Measurements from ENCODE around the gene RAD21L1. TPM values are rescaled to one million over a fixed set of nuclear protein-coding genes. Genes with fewer than 3 reads are reported as not detected.

Gene RAD21L1
- polyA plus RNA-seq, 2 of the 4 experiments (the other 2 are of a cell fraction): not detected

DNA sequence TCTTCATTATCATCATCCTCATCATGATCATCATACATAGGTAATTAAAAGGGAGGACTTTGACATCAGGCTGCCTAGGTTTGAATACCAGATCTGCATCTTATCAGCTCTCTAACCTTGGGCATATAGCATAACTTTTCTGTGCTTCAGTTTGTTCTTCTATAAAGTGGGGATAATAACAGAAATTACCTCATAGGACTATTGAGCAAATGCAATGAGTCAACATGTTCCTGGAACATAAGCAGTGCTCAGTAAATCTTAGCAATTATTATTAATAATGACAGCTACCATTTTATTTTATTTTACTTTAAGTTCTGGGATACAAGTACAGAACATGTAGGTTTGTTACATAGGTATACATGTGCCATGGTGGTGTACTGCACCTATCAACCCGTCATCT, 15.3 kb upstream of the RAD21L1 start:
- ATAC-seq: no peak
- DNase-seq (ENCODE audit: low read depth in 1 of 2, low spot score in 1 of 2): no peak
- no peak overlapping the region for H3K27ac ChIP-seq
- FAIRE-seq: no peak
- no peak for TF ChIP-seq EP300 (IDR thresholded peaks at IDR 0.05)
- TF ChIP-seq CBX8 (IDR thresholded peaks at IDR 0.05): no peak
- no peak for TF ChIP-seq FOSL2 (IDR thresholded peaks at IDR 0.05)
- no peak for TF ChIP-seq FOSL2 (CRISPR knock-in tag; IDR thresholded peaks at IDR 0.05)
- no peak for TF ChIP-seq RAD21 (conservative IDR thresholded peaks at IDR 0.05 in 1 of 2, IDR thresholded peaks at IDR 0.05 in 1 of 2)
- TF ChIP-seq MAFK (IDR thresholded peaks at IDR 0.05; ENCODE audit: partially characterized antibody): no peak
- no peak for TF ChIP-seq CHD2 (IDR thresholded peaks at IDR 0.05; ENCODE audit: low read length, partially characterized antibody)
- TF ChIP-seq BHLHE40 (IDR thresholded peaks at IDR 0.05; ENCODE audit: low read depth, low read length): no peak
- TF ChIP-seq, protein P1, sequence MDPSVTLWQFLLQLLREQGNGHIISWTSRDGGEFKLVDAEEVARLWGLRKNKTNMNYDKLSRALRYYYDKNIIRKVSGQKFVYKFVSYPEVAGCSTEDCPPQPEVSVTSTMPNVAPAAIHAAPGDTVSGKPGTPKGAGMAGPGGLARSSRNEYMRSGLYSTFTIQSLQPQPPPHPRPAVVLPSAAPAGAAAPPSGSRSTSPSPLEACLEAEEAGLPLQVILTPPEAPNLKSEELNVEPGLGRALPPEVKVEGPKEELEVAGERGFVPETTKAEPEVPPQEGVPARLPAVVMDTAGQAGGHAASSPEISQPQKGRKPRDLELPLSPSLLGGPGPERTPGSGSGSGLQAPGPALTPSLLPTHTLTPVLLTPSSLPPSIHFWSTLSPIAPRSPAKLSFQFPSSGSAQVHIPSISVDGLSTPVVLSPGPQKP (IDR thresholded peaks at IDR 0.05; ENCODE audit: low read depth, low read length): no peak
- TF ChIP-seq MAZ (IDR thresholded peaks at IDR 0.05; ENCODE audit: borderline replicate concordance, low read depth, low read length): no peak
- TF ChIP-seq HOXA7 (CRISPR knock-in tag; IDR thresholded peaks at IDR 0.05): no peak
- TF ChIP-seq CEBPB (IDR thresholded peaks at IDR 0.05): no peak
- TF ChIP-seq RFX5 (IDR thresholded peaks at IDR 0.05): no peak
- ChIA-PET CTCF (interaction anchor here (0.7 to 10.0 kb wide), 19 partner anchors 9 to 393 kb away, joined by 3 to 81 read pairs (median 7); partner anchors contain the start of genes NSFL1C and RAD21L1), POLR2A (no interaction called here)
- no peak overlapping the region for H3K4me2 ChIP-seq
- no peaks in the 10 kb centered on the region for H3K4me1 ChIP-seq
- H3K9me3 ChIP-seq: no peaks in the 10 kb centered on the region
- WGBS (ENCODE audit: missing lambda C conversion rate): 33% methylated on average over 1 of the region's 1 CpG
- no peak overlapping the region for H3K4me3 ChIP-seq

DNA sequence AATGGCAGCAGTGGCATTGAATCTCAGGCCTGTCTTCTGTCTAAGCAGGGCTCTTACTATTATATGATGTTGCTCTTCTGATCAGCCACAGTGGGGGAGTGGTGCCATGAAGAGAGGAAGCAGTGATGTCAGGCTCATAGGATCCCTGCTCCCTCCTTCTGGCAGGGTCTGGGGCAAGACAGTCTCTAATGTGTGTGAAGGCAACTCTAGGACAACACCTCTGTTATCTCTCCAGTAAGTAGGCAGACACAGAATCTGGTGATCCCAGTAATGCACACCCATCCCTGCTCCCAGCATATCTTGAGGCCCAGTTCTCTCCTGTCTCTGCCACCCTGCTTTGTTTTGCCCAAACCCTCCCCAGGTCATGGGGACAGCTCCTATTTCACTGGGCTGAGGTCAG, 13.8 kb upstream of the RAD21L1 start:
- ChIA-PET CTCF (interaction anchor here (0.6 to 10.0 kb wide), 35 partner anchors 8 to 1055 kb away, joined by 3 to 81 read pairs (median 6); partner anchors contain the start of genes C20orf202, DEFB127, FAM110A and RAD21L1), POLR2A (no interaction called here)
- H3K9me3 ChIP-seq: no peaks in the 10 kb centered on the region
- DNase-seq (ENCODE audit: low read depth in 1 of 2, low spot score in 1 of 2): no peak
- no peak for FAIRE-seq
- no peak overlapping the region for H3K4me2 ChIP-seq
- no peak overlapping the region for H3K27ac ChIP-seq
- no peak for ATAC-seq
- H3K4me3 ChIP-seq: no peak overlapping the region
- no peaks in the 10 kb centered on the region for H3K4me1 ChIP-seq
- TF ChIP-seq KDM1A (IDR thresholded peaks at IDR 0.05; ENCODE audit: low read depth) (no peak), GATA3 (IDR thresholded peaks at IDR 0.05; ENCODE audit: borderline replicate concordance) (no peak), RARB (CRISPR knock-in tag; IDR thresholded peaks at IDR 0.05) (no peak), NPAS2 (CRISPR knock-in tag; IDR thresholded peaks at IDR 0.05; ENCODE audit: borderline replicate concordance) (no peak), ZSCAN20 (CRISPR knock-in tag; IDR thresholded peaks at IDR 0.05) (no peak), TFCP2L1 (CRISPR knock-in tag; IDR thresholded peaks at IDR 0.05) (no peak), CEBPB (IDR thresholded peaks at IDR 0.05) (no peak), HEYL (CRISPR knock-in tag; IDR thresholded peaks at IDR 0.05) (no peak), FOSL2 (IDR thresholded peaks at IDR 0.05) (no peak), FOSL2 (CRISPR knock-in tag; IDR thresholded peaks at IDR 0.05) (no peak), CBX8 (IDR thresholded peaks at IDR 0.05) (no peak), POLR2AphosphoS2 (conservative IDR thresholded peaks at IDR 0.05; ENCODE audit: low read length) (no peak)
- TF ChIP-seq, protein P2, sequence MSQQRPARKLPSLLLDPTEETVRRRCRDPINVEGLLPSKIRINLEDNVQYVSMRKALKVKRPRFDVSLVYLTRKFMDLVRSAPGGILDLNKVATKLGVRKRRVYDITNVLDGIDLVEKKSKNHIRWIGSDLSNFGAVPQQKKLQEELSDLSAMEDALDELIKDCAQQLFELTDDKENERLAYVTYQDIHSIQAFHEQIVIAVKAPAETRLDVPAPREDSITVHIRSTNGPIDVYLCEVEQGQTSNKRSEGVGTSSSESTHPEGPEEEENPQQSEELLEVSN (IDR thresholded peaks at IDR 0.05; ENCODE audit: borderline replicate concordance, low read depth): no peak
- TF ChIP-seq, protein P3, sequence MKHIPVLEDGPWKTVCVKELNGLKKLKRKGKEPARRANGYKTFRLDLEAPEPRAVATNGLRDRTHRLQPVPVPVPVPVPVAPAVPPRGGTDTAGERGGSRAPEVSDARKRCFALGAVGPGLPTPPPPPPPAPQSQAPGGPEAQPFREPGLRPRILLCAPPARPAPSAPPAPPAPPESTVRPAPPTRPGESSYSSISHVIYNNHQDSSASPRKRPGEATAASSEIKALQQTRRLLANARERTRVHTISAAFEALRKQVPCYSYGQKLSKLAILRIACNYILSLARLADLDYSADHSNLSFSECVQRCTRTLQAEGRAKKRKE (CRISPR knock-in tag; IDR thresholded peaks at IDR 0.05; ENCODE audit: low read depth): no peak
- TF ChIP-seq, protein P4, sequence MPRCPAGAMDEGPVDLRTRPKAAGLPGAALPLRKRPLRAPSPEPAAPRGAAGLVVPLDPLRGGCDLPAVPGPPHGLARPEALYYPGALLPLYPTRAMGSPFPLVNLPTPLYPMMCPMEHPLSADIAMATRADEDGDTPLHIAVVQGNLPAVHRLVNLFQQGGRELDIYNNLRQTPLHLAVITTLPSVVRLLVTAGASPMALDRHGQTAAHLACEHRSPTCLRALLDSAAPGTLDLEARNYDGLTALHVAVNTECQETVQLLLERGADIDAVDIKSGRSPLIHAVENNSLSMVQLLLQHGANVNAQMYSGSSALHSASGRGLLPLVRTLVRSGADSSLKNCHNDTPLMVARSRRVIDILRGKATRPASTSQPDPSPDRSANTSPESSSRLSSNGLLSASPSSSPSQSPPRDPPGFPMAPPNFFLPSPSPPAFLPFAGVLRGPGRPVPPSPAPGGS (IDR thresholded peaks at IDR 0.05): no peak
